HG02588 (cell line): Measurements from ENCODE around the gene PTDSS2.

ENCODE experiments used
- ATAC-seq: cut with Tn5 transposase; IDR thresholded peaks from one replicate; pipeline ENCODE4 v1.9.1; 2021; ENCODE audit warnings: mild to moderate bottlenecking, moderate library complexity; ENCODE audit not compliant: unreplicated experiment

The PTDSS2 gene

GRCh38 chr11:445765-446588 lies 4.1 kb upstream of the PTDSS2 start:
- ATAC-seq: no peak

- ATAC-seq: no peak
Observed at GRCh38 chr11:446891-447290, 3.2 kb upstream of the PTDSS2 start.

- ATAC-seq: peak; percentile 39
Observed at GRCh38 chr11:447923-448731, 2.0 kb upstream of the PTDSS2 start.

GRCh38 chr11:450809-451451 lies 851 bp downstream of the PTDSS2 start:
- peak; percentile 6 for ATAC-seq

GRCh38 chr11:451738-452137 lies 1.7 kb downstream of the PTDSS2 start:
- ATAC-seq: no peak

- ATAC-seq: no peak
Observed at GRCh38 chr11:452203-452744, 2.2 kb downstream of the PTDSS2 start.

GRCh38 chr11:452916-453527 lies 2.9 kb downstream of the PTDSS2 start:
- ATAC-seq: no peak

- ATAC-seq: no peak
Observed at GRCh38 chr11:453564-453963, 3.5 kb downstream of the PTDSS2 start.

- ATAC-seq: no peak
Observed at GRCh38 chr11:454043-454442, 4.0 kb downstream of the PTDSS2 start.

DNA sequence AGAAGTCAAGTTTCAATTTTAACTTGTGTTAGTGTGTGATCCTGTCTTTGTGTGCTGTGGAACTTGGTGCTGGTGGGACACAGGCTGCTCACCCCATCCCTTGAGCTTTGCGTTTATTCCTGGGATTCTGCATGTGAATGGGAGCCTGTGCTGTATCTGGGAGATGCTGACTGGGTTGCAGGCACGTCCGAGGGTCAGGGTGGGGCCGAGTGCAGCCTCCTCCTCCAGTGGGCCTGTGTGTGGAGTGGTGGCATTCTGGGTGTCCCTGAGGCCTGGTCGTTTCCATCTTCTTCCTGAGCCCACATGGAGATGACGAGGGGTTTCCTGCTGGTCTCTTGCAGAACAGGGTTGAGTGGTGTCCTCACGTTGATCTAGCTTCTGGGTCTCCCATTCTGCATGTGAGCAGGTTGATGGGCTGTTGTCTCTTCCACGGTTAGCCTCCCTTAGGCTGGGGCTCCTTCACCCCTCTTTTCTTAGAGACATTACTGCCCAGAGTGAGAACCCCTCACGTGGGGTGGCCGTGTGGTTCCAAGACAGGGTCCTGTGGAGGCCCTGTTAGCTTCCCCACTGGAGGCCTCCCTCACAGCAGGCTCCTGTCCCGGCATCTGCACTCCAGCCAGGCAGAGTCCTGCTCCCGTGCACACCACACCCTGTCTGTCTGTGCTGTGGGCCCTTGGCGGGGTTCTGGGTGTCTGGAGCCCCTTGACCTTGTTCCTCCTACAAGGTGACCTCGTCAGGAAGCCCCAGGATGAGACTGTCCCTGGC lies 4.9 kb downstream of the PTDSS2 start:
- ATAC-seq: no peak

DNA sequence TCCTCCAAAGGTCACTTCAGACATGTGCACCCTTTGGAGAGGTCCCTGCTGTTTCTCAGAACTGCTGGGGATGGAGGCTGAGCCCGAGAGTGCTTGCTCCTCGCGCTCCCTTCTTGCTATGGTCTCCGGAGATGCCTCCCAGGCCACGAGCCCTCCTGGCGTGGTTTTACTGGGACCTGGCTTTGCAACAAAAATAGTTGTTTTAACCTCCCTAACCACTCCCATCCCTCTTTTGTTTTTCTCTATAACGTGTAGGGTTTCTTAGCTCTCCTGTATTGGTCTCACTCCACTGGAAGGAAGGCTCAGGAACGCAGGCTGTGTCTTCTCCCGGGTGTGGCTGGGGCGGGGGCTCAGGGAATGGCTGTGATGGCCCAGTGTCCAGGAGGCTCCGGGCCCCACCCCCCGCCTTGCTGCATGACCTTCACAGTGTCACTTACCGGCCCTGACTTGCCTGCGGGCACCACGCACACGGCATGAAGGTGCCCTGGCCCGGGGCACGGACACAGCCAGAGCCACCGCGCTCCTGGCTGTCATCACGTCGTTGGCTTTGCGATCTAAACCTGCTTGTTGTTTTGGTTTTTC lies 5.6 kb downstream of the PTDSS2 start:
- ATAC-seq: no peak

DNA sequence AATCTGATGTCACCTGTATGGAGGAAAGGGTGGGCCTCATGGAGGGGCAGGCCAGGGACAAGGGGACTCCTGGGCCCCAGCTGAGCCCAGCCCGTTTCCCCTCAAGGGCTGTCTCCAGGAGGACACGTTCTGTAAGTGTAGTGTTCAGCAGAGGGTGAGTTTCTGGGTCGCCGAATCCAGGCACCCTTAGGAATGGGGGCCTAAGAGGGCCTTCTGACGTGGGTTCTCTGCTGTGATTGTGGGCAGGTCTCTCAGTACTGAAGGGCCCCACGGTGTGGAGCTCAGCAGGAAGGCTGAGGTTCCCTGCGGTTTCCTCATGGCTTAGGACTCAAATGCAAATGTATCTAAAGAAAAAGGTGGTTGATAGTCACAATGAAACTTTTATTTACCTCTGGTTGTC lies 6.5 kb downstream of the PTDSS2 start:
- ATAC-seq: no peak

DNA sequence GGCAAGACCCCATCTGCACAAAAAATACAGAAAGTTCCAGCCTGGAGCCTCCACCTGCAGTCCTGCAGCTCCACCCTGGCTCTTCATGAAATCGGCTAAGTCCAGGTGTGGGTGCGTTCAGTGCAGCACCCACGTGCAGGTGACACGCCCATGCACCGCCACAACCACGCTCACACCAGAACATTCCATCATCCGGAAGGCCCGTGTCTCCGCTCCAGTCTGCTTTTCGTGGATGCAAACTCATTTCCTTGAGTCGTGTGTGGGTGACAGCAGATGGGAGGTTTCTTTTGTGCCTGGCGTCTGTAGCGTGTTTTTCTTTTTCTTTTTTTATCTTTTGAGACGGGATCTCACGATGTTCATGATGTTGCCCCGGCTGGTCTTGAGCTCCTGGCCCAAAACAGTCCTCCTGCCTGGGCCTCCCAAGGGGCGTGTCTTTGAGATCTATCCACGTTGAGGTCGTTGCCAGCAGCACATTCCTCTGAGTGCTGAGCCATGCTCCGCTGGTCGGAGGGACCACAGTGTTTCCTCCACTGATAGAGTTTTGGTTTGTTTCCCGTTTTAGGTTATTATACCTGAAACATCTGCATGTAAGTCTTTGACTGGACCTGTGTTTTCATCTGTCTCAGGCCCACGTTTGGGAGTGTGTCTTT lies 7.2 kb downstream of the PTDSS2 start:
- no peak for ATAC-seq

DNA sequence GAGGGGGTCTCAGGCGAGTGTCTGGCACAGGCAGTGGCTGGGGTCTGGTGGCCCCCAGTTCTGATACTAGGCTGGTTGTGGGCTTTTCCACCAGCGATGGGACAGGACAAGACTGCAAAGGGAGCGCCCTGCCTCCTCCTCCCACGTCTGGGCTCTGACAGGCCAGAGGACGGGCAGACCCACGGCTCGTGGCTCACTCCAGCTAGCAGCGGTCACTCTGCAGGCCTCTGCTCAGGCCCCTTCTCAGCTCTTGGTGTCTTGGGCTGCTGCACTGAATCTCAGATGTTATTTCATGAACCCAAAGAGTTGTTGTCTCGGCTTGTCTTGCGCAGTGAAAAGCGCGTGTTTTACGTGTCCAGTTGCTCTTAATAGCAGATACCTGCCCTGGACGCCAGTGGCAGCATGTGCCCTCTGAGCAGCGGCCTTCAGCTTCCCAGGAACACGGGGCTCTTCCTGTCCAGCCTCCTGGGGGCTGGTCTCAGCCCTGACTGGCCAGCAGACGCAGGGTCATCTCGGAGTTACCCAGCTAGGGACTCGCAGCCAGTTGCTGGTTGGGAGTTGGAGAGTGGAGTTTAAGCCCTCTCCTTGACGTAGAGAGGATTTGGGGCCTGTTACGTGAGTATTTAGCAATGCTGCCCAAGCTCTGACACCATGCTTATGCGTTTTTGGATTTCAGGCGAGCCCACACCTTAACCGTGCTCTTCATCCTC lies 9.6 kb downstream of the PTDSS2 start:
- ATAC-seq: no peak

GRCh38 chr11:460331-461199 lies 10.5 kb downstream of the PTDSS2 start:
- no peak for ATAC-seq

- no peak for ATAC-seq
Observed at GRCh38 chr11:461626-462025, 11.5 kb downstream of the PTDSS2 start.

- ATAC-seq: no peak
Observed at GRCh38 chr11:462107-462890, 12.2 kb downstream of the PTDSS2 start.
